H1 (cell line): ENCODE results near the gene SLC30A5. TPM values are rescaled to one million over a fixed set of nuclear protein-coding genes. Genes with fewer than 3 reads are reported as not detected.

Experiments
- EP300 ChIP-seq, 2 experiments: IDR thresholded peaks; 1 replicate in 1 of 2; 2 replicates in 1 of 2; pipeline ENCODE4 v1.6.1; 2011 to 2012; ENCODE audit warnings: low read depth in 2 of 2, low read length in 2 of 2, mild to moderate bottlenecking in 2 of 2, borderline replicate concordance in 1 of 2, inconsistent platforms in 1 of 2, moderate library complexity in 1 of 2
- GABPA ChIP-seq: IDR thresholded peaks from 2 replicates; pipeline ENCODE4 v1.6.1; 2011; ENCODE audit warnings: mild to moderate bottlenecking, low read length, moderate library complexity, borderline replicate concordance; ENCODE audit not compliant: insufficient read depth
- KDM1A ChIP-seq: fragments of 200-600, 300-600 bp; sonication (generic); IDR thresholded peaks from 2 replicates; pipeline ENCODE4 v1.7.1; 2016; ENCODE audit warnings: mild to moderate bottlenecking, low read length, borderline replicate concordance
- NANOG ChIP-seq: IDR thresholded peaks from 2 replicates; pipeline ENCODE4 v1.6.1; 2011; ENCODE audit warnings: low read length, low read depth, mild to moderate bottlenecking, inconsistent platforms; ENCODE audit not compliant: insufficient read depth, poor library complexity, severe bottlenecking
- SIX5 ChIP-seq: IDR thresholded peaks from 2 replicates; pipeline ENCODE4 v1.6.1; 2011; ENCODE audit warnings: mild to moderate bottlenecking, low read depth, low read length
- SP4 ChIP-seq: IDR thresholded peaks from 2 replicates; pipeline ENCODE4 v1.6.1; 2012; ENCODE audit warnings: low read length, inconsistent platforms
- TAF1 ChIP-seq: IDR thresholded peaks from 2 replicates; pipeline ENCODE4 v1.6.1; 2011; ENCODE audit warnings: mild to moderate bottlenecking, low read depth, low read length
- YY1 ChIP-seq: IDR thresholded peaks from 2 replicates; pipeline ENCODE4 v1.6.1; 2011; ENCODE audit warnings: low read depth, mild to moderate bottlenecking, low read length
- polyA plus RNA-seq, 7 experiments: library from polyadenylated mRNA; depleted of rRNA in 3 of 7; stranded (reverse) in 5 of 7; unstranded in 2 of 7; fragments of >200 nt in 5 of 7; fragments of 200-250 nt in 2 of 7; gene quantifications; 1 replicate in 5 of 7; 2 replicates in 1 of 7; 4 replicates in 1 of 7; pipeline versions ENCODE4 v1.2.1 to v1.2.3, GENCODE V29; 2011 to 2013; ENCODE audit warnings: missing spikeins in 2 of 7, mixed read lengths in 2 of 7
- total RNA-seq: library from RNA; stranded (reverse); fragmentation: NEBNext Ultra II Directional; extraction: Animal tissue kit (Norgen Biotek cat#: 25700); gene quantifications from 2 replicates; pipeline ENCODE4 v1.2.1, GENCODE V29; 2021
- TF ChIP-seq, protein P1 (sequence below): fragments of 300-600 bp; sonication (generic); IDR thresholded peaks from 2 replicates; pipeline ENCODE4 v1.7.1; 2012; ENCODE audit warnings: low read length, moderate library complexity, mild to moderate bottlenecking, inconsistent platforms; ENCODE audit not compliant: insufficient replicate concordance
- TF ChIP-seq, protein P2 (sequence below): IDR thresholded peaks from 2 replicates; pipeline ENCODE4 v1.6.1; 2012; ENCODE audit warnings: inconsistent platforms
- TF ChIP-seq, protein P3 (sequence below): IDR thresholded peaks from 2 replicates; pipeline ENCODE4 v1.6.1; 2012; ENCODE audit warnings: inconsistent platforms

Gene SLC30A5
- total and polyA plus RNA-seq, 2 of the 8 experiments (the other 6 are each of a cell fraction or from before 2014, with no cell fraction given) = 31.0 to 43.5 TPM

DNA sequence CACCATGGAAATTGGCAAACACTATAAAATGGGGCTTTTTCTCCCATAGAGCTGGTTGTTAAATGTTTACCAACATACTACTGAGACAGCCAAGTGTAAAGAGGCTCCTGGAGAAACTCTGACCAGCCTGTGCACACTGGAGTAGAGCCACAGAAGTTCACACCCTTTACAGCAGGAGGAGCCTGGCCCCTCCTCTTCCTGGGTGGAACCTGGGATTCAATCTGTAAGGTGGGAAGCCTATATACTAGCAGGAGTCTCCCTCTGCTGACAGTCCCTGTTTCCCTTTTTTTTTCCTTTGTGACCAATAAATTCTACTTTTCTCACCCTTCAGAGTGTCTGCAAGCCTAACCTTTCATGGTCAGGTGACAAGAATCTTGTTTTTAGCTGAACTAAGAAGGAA lies 10.4 kb upstream of the SLC30A5 start (continued):
- TF ChIP-seq, protein P1, sequence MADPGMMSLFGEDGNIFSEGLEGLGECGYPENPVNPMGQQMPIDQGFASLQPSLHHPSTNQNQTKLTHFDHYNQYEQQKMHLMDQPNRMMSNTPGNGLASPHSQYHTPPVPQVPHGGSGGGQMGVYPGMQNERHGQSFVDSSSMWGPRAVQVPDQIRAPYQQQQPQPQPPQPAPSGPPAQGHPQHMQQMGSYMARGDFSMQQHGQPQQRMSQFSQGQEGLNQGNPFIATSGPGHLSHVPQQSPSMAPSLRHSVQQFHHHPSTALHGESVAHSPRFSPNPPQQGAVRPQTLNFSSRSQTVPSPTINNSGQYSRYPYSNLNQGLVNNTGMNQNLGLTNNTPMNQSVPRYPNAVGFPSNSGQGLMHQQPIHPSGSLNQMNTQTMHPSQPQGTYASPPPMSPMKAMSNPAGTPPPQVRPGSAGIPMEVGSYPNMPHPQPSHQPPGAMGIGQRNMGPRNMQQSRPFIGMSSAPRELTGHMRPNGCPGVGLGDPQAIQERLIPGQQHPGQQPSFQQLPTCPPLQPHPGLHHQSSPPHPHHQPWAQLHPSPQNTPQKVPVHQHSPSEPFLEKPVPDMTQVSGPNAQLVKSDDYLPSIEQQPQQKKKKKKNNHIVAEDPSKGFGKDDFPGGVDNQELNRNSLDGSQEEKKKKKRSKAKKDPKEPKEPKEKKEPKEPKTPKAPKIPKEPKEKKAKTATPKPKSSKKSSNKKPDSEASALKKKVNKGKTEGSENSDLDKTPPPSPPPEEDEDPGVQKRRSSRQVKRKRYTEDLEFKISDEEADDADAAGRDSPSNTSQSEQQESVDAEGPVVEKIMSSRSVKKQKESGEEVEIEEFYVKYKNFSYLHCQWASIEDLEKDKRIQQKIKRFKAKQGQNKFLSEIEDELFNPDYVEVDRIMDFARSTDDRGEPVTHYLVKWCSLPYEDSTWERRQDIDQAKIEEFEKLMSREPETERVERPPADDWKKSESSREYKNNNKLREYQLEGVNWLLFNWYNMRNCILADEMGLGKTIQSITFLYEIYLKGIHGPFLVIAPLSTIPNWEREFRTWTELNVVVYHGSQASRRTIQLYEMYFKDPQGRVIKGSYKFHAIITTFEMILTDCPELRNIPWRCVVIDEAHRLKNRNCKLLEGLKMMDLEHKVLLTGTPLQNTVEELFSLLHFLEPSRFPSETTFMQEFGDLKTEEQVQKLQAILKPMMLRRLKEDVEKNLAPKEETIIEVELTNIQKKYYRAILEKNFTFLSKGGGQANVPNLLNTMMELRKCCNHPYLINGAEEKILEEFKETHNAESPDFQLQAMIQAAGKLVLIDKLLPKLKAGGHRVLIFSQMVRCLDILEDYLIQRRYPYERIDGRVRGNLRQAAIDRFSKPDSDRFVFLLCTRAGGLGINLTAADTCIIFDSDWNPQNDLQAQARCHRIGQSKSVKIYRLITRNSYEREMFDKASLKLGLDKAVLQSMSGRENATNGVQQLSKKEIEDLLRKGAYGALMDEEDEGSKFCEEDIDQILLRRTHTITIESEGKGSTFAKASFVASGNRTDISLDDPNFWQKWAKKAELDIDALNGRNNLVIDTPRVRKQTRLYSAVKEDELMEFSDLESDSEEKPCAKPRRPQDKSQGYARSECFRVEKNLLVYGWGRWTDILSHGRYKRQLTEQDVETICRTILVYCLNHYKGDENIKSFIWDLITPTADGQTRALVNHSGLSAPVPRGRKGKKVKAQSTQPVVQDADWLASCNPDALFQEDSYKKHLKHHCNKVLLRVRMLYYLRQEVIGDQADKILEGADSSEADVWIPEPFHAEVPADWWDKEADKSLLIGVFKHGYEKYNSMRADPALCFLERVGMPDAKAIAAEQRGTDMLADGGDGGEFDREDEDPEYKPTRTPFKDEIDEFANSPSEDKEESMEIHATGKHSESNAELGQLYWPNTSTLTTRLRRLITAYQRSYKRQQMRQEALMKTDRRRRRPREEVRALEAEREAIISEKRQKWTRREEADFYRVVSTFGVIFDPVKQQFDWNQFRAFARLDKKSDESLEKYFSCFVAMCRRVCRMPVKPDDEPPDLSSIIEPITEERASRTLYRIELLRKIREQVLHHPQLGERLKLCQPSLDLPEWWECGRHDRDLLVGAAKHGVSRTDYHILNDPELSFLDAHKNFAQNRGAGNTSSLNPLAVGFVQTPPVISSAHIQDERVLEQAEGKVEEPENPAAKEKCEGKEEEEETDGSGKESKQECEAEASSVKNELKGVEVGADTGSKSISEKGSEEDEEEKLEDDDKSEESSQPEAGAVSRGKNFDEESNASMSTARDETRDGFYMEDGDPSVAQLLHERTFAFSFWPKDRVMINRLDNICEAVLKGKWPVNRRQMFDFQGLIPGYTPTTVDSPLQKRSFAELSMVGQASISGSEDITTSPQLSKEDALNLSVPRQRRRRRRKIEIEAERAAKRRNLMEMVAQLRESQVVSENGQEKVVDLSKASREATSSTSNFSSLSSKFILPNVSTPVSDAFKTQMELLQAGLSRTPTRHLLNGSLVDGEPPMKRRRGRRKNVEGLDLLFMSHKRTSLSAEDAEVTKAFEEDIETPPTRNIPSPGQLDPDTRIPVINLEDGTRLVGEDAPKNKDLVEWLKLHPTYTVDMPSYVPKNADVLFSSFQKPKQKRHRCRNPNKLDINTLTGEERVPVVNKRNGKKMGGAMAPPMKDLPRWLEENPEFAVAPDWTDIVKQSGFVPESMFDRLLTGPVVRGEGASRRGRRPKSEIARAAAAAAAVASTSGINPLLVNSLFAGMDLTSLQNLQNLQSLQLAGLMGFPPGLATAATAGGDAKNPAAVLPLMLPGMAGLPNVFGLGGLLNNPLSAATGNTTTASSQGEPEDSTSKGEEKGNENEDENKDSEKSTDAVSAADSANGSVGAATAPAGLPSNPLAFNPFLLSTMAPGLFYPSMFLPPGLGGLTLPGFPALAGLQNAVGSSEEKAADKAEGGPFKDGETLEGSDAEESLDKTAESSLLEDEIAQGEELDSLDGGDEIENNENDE = no peak
- TF ChIP-seq EP300 (IDR thresholded peaks at IDR 0.05; ENCODE audit: borderline replicate concordance in 1 of 2, low read depth in 2 of 2, low read length in 2 of 2) (no peak), GABPA (no peak), NANOG (no peak), SP4 (no peak), TAF1 (0 out of 2 replicates have a peak, but pooled peaks have one; percentile 15), YY1 (no peak), SIX5 (no peak), KDM1A (no peak)
- TF ChIP-seq, protein P2, sequence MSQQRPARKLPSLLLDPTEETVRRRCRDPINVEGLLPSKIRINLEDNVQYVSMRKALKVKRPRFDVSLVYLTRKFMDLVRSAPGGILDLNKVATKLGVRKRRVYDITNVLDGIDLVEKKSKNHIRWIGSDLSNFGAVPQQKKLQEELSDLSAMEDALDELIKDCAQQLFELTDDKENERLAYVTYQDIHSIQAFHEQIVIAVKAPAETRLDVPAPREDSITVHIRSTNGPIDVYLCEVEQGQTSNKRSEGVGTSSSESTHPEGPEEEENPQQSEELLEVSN = peak; percentile 75
- TF ChIP-seq, protein P3, sequence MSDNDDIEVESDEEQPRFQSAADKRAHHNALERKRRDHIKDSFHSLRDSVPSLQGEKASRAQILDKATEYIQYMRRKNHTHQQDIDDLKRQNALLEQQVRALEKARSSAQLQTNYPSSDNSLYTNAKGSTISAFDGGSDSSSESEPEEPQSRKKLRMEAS = peak; percentile 66; the same call in 1 of the 2 replicates
